PC-9 (cell line): Measurements from ENCODE around the gene STK31.

Source experiments
- CTCF ChIP-seq: fragments of 200-600 bp; sonication (generic); conservative IDR thresholded peaks from 2 replicates; pipeline ENCODE4 v1.6.1; 2017; ENCODE audit warnings: mixed run types, antibody characterized with exemption, mild to moderate bottlenecking, moderate library complexity
- EZH2 ChIP-seq: fragments of 200-600 bp; sonication (generic); IDR thresholded peaks from 2 replicates; pipeline ENCODE4 v1.8.0; 2017; ENCODE audit warnings: antibody characterized with exemption, low read depth

GRCh38 chr7:23765943-23766342, 55.9 kb downstream of the STK31 start:
- TF ChIP-seq CTCF (no peak), EZH2 (no peak)
